H1 (cell line): ENCODE data around the gene RNF225. TPM values are rescaled to one million over a fixed set of nuclear protein-coding genes. Genes with fewer than 3 reads are reported as not detected.

Experiments
- ASH2L ChIP-seq: fragments of 200-600, 300-600 bp; sonication (generic); IDR thresholded peaks from one replicate; pipeline ENCODE4 v1.7.1; 2017; ENCODE audit warnings: low read length
- BACH1 ChIP-seq: IDR thresholded peaks from 2 replicates; pipeline ENCODE4 v1.6.1; 2012; ENCODE audit warnings: low read length, improper control_type of control experiment
- CHD2 ChIP-seq: IDR thresholded peaks from 2 replicates; pipeline ENCODE4 v1.6.1; 2012; ENCODE audit warnings: low read length, improper control_type of control experiment
- CTBP2 ChIP-seq: IDR thresholded peaks from 2 replicates; pipeline ENCODE4 v1.7.0; 2011; ENCODE audit warnings: borderline replicate concordance, mild to moderate bottlenecking, moderate library complexity, mixed read lengths, low read length; ENCODE audit not compliant: insufficient read depth, insufficient read length
- GTF2F1 ChIP-seq: IDR thresholded peaks from 2 replicates; pipeline ENCODE4 v1.6.1; 2012; ENCODE audit warnings: low read depth, low read length, improper control_type of control experiment, borderline replicate concordance
- HDAC6 ChIP-seq: IDR thresholded peaks from one replicate; pipeline ENCODE4 v1.7.1; 2012; ENCODE audit warnings: low read depth, mild to moderate bottlenecking, inconsistent platforms, low read length, moderate library complexity
- KDM1A ChIP-seq: fragments of 200-600, 300-600 bp; sonication (generic); IDR thresholded peaks from 2 replicates; pipeline ENCODE4 v1.7.1; 2016; ENCODE audit warnings: mild to moderate bottlenecking, low read length, borderline replicate concordance
- SIX5 ChIP-seq: IDR thresholded peaks from 2 replicates; pipeline ENCODE4 v1.6.1; 2011; ENCODE audit warnings: mild to moderate bottlenecking, low read depth, low read length
- polyA plus RNA-seq, 7 experiments: library from polyadenylated mRNA; depleted of rRNA in 3 of 7; stranded (reverse) in 5 of 7; unstranded in 2 of 7; fragments of >200 nt in 5 of 7; fragments of 200-250 nt in 2 of 7; gene quantifications; 1 replicate in 5 of 7; 2 replicates in 1 of 7; 4 replicates in 1 of 7; pipeline versions ENCODE4 v1.2.1 to v1.2.3, GENCODE V29; 2011 to 2013; ENCODE audit warnings: missing spikeins in 2 of 7, mixed read lengths in 2 of 7
- total RNA-seq: library from RNA; stranded (reverse); fragmentation: NEBNext Ultra II Directional; extraction: Animal tissue kit (Norgen Biotek cat#: 25700); gene quantifications from 2 replicates; pipeline ENCODE4 v1.2.1, GENCODE V29; 2021
- TF ChIP-seq, protein P1 (sequence below): fragments of 300-600 bp; sonication (generic); IDR thresholded peaks from 2 replicates; pipeline ENCODE4 v1.7.1; 2012; ENCODE audit warnings: low read length, moderate library complexity, mild to moderate bottlenecking, inconsistent platforms; ENCODE audit not compliant: insufficient replicate concordance
- TF ChIP-seq, protein P2 (sequence below): IDR thresholded peaks from 2 replicates; pipeline ENCODE4 v1.6.1; 2011; ENCODE audit warnings: low read length, improper control_type of control experiment

RNF225 gene
- total and polyA plus RNA-seq, 2 of the 8 experiments (the other 6 are each of a cell fraction or from before 2014, with no cell fraction given) = 0.17 to 1.0 TPM

DNA sequence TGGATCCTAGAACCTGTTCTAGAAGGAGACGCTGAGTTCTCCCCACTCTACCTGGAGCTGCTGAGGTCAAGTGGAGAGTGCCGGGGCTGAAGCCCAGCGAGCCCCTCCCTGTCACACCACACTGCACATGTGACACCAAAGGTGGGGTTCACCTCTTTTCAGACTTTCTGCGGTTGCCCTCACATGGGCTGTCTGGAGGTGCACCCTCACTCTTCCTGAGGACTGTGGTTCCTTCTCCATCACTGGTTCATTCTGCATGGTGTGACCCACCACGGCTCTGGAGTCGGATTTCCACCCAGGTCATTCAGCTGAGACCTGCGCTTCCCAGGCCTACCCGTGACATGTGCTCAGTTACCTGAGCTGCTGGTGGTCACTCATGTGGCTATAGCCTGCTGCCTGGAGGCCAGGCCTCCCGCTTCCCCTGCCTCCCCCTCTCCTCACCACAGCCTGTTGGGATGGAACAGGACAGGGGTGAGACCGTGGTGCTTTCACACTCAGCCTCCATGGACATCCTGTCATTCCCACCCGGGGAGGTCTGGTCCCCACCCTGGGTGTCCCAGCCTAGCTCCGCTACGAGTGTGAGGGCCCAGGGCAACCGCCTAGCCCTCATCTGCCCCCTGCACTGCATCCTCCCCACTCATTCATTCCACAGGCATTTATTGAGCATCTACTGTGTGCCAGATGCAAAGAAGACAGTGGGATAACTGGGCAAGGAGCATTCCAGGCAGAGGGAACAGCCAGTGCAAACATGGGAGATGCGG lies 41.6 kb upstream of the RNF225 start (continued):
- TF ChIP-seq, protein P1, sequence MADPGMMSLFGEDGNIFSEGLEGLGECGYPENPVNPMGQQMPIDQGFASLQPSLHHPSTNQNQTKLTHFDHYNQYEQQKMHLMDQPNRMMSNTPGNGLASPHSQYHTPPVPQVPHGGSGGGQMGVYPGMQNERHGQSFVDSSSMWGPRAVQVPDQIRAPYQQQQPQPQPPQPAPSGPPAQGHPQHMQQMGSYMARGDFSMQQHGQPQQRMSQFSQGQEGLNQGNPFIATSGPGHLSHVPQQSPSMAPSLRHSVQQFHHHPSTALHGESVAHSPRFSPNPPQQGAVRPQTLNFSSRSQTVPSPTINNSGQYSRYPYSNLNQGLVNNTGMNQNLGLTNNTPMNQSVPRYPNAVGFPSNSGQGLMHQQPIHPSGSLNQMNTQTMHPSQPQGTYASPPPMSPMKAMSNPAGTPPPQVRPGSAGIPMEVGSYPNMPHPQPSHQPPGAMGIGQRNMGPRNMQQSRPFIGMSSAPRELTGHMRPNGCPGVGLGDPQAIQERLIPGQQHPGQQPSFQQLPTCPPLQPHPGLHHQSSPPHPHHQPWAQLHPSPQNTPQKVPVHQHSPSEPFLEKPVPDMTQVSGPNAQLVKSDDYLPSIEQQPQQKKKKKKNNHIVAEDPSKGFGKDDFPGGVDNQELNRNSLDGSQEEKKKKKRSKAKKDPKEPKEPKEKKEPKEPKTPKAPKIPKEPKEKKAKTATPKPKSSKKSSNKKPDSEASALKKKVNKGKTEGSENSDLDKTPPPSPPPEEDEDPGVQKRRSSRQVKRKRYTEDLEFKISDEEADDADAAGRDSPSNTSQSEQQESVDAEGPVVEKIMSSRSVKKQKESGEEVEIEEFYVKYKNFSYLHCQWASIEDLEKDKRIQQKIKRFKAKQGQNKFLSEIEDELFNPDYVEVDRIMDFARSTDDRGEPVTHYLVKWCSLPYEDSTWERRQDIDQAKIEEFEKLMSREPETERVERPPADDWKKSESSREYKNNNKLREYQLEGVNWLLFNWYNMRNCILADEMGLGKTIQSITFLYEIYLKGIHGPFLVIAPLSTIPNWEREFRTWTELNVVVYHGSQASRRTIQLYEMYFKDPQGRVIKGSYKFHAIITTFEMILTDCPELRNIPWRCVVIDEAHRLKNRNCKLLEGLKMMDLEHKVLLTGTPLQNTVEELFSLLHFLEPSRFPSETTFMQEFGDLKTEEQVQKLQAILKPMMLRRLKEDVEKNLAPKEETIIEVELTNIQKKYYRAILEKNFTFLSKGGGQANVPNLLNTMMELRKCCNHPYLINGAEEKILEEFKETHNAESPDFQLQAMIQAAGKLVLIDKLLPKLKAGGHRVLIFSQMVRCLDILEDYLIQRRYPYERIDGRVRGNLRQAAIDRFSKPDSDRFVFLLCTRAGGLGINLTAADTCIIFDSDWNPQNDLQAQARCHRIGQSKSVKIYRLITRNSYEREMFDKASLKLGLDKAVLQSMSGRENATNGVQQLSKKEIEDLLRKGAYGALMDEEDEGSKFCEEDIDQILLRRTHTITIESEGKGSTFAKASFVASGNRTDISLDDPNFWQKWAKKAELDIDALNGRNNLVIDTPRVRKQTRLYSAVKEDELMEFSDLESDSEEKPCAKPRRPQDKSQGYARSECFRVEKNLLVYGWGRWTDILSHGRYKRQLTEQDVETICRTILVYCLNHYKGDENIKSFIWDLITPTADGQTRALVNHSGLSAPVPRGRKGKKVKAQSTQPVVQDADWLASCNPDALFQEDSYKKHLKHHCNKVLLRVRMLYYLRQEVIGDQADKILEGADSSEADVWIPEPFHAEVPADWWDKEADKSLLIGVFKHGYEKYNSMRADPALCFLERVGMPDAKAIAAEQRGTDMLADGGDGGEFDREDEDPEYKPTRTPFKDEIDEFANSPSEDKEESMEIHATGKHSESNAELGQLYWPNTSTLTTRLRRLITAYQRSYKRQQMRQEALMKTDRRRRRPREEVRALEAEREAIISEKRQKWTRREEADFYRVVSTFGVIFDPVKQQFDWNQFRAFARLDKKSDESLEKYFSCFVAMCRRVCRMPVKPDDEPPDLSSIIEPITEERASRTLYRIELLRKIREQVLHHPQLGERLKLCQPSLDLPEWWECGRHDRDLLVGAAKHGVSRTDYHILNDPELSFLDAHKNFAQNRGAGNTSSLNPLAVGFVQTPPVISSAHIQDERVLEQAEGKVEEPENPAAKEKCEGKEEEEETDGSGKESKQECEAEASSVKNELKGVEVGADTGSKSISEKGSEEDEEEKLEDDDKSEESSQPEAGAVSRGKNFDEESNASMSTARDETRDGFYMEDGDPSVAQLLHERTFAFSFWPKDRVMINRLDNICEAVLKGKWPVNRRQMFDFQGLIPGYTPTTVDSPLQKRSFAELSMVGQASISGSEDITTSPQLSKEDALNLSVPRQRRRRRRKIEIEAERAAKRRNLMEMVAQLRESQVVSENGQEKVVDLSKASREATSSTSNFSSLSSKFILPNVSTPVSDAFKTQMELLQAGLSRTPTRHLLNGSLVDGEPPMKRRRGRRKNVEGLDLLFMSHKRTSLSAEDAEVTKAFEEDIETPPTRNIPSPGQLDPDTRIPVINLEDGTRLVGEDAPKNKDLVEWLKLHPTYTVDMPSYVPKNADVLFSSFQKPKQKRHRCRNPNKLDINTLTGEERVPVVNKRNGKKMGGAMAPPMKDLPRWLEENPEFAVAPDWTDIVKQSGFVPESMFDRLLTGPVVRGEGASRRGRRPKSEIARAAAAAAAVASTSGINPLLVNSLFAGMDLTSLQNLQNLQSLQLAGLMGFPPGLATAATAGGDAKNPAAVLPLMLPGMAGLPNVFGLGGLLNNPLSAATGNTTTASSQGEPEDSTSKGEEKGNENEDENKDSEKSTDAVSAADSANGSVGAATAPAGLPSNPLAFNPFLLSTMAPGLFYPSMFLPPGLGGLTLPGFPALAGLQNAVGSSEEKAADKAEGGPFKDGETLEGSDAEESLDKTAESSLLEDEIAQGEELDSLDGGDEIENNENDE = no peak
- TF ChIP-seq CTBP2 (no peak), GTF2F1 (no peak), ASH2L (no peak), SIX5 (no peak), BACH1 (no peak), CHD2 (no peak), KDM1A (no peak), HDAC6 (no peak)
- TF ChIP-seq, protein P2, sequence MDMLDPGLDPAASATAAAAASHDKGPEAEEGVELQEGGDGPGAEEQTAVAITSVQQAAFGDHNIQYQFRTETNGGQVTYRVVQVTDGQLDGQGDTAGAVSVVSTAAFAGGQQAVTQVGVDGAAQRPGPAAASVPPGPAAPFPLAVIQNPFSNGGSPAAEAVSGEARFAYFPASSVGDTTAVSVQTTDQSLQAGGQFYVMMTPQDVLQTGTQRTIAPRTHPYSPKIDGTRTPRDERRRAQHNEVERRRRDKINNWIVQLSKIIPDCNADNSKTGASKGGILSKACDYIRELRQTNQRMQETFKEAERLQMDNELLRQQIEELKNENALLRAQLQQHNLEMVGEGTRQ = no peak
